DLD1 (cell line): ENCODE measurements around the gene C17orf50.

Experiments
- in situ Hi-C: cut with HindIII; loops from 2 replicates; pipeline ENCODE4 v1.10.0; 2017; ENCODE audit warnings: low sequenced_read_pairs

C17orf50 gene

DNA sequence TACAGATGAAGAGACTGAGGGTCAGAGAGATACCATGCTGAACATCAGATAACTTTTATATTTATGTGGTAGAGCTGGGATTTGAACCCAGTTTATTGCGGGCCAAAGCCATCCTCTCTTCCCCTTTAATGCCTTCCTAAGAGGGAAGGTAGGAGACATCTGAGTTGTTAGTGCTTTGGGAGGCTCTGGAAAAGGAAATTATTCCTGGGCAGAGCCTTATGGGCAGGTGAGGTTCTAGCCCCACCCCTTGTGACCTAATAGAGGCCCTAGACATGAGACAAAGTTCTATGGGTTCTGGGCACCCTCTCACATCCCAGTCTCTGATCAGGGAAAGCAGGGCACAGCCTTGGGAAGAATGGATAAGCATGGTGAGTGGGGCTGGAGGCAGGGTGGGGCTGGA, at the start of gene C17orf50:
Gene C17orf50, plus strand, starts transcription at position 301 of the 400 bp plus-strand sequence. Its CDS starts 55 bp downstream, at position 356.
- in situ Hi-C loops, result no loop called here

DNA sequence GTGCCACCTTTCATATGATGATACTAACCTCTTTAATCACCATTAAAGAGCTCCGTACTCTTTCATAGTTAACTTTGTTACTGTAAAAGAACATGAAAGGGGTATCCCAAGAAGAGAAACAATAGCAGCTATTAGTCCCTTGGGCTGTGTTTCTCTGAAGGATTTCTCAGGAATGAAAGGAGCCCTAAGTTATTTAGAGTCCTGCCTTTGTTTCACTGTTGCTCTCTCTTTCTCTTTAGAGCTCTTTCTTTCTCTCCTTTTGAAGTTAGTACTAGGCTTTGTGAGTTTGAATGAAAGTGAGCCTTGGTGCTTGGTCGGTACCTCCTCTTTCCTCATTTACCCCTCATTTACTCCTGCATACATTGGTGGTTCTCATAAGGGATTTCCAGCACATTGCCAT, 49.7 kb upstream of the C17orf50 start:
- in situ Hi-C loops, result no loop called here

DNA sequence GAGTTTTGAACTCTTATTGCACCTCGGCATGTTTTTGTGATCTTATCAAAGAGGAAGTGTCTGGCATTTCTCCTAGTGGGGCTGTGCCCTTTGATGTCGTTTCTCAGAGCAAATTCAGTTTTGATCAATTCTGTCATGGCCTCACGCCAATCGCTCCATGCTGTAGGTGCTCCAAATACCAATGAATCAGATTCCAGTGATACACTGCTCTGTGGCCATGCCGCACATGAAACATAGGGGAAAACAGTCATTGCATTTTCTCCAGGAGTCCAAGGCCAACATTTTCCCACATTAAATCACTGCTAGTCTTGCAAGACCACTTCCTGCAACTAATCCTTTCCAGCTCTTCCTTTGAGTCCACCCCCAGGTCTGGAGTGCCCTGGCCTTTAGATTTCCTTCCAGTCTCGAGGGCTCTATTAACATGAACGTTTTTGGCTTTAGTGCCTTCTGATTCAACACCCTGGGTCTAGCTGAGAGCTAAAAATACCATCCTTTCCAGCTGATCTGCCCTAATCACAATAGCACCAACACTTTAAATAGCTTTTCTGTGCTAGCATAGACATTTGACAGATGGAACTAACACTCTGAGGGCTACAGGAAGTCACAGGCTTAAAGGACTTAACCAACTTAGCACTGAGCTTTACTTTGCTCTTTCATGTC, 47.5 kb upstream of the C17orf50 start:
- in situ Hi-C loops, result no loop called here

DNA sequence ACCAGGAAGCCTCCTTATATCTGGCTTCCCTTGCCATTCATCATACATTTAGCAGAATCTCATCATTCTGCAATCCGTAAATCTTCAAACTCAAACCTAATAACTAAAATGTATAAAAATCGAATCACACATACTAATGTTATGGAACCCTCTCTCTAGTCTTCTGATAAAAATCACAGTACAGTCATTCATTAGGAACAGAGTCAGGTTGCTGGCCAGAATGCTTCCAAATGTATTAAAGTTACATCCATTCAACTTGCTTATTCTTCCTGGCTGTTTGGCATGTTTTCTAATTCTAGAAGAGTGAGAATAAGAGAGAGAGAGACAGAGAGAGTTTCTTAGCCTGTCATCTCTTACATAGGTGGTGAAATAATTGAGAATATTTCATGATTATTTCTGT, 45.7 kb upstream of the C17orf50 start:
- in situ Hi-C loops, result no loop called here

DNA sequence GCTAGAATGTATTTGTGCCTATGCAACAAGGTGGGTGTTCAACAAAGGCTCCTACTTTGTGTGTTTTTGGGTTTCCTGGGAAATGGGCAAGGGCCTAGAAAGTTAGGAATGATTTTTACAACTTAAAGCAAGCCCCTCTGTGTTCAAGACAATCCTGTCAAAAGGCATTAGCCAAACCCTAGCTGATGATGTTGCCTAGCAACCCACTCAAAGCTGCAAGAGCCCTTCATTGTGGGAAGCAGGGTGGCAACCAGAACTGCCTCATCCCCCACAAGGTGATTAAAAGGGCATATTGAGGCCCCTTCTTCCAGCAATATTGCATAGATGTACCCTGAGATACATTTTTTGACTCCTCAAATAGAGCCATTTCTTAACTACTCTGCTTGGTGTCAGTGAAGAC, 45.3 kb upstream of the C17orf50 start:
- in situ Hi-C loops, result no loop called here

DNA sequence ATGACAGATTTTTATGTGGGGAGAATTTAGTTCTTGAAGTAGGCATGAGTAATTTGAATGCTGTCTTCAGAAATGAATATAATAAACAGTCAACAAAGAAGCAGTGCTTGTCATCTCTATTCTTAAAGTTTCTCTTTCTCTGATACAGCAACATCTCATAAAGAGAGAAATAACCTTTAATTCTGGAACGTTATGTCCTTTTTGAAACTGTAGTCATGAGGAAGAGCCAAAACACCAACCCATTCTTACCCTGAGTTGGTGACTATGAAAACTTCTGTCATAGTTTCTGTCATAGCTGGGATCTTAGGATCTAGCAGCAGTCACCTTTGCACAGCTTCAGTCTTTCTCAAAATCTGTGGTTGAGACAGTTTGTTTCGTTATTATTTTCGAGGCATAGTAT, 44.5 kb upstream of the C17orf50 start:
- in situ Hi-C loops, result no loop called here

DNA sequence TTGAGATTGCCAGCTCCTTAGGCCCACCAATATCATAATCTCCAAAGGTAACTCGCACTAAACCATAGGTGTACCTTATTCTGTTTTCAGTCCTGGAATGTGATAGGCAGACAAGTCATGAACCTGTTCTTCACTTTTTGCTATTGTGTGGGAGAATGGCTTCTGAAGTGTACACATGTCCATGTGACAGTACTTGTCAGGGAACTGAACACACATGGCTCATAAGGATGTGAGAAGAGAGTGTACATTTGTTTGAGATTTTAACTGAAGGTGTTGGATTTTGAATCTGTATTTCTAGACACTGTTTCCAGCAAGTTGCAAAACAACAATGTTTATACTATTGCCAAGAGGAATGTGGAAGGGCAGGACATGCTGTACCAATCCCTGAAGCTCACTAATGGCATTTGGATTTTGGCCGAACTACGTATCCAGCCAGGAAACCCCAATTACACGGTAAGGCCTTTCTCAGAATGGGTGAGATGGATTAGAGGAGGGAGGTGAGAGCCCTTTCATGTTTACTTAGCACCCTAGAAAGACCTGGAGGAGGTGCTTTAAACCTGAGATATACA, 43.7 kb upstream of the C17orf50 start:
- in situ Hi-C loops, result no loop called here

DNA sequence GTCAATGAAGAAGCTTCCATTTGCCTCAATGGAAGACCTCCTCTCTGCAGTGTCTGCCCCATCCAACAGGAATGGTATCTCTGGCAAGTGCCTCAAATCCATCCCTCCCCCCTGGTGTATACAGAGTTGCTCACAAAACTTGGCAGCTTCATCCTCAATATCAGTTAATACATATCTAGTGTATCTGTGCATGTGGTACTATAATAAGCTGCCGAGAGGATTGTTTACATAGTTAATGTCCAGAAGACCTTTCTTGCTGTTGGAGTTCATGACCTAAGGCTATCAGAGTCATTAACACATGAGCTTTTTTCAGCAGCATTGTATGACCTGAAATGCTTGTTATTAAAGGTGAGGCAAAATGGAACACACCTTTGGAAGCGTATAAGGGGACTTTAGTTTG, 43.2 kb upstream of the C17orf50 start:
- in situ Hi-C loops, result no loop called here

DNA sequence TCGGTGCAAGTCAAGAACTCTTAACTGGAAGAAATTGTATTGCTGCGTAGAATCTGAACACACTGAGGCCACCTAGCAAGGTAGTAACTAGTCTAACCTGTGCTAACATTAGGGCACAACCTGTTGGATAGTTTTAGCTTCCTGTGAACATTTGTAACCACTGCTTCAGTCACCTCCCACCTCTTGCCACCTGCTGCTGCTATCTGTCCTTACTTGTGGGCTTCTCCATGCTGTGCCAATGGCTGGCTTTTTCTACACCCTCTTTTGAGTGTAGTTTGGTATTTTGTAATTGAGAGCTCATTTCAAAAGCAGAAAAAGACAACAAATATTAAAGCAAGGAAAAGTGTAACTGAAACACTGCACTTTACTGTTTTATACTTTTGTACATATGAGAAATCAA, 37.0 kb upstream of the C17orf50 start:
- in situ Hi-C loops, result no loop called here

DNA sequence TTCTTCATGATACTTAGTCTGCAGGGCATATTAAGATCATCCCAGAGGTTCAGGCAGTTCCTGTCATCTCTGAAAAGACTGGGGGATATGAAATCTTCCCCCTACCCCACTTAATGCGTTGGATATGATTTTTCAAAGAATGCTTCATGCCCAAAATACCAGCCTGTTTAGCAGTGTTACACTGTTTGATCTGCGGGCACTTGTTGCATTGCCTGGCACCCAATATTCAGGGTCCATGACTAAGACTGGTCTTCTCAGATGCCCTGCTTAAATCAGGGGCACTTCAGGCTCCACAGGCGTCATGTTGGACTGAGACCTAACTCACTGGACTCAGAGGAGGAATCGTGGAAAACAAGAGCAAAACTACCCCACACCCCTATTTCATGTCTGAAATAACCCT, 35.6 kb upstream of the C17orf50 start:
- in situ Hi-C loops, result loop anchor here (25.0 kb wide), 1 partner anchor 413 kb away; no protein-coding TSS in a partner anchor

DNA sequence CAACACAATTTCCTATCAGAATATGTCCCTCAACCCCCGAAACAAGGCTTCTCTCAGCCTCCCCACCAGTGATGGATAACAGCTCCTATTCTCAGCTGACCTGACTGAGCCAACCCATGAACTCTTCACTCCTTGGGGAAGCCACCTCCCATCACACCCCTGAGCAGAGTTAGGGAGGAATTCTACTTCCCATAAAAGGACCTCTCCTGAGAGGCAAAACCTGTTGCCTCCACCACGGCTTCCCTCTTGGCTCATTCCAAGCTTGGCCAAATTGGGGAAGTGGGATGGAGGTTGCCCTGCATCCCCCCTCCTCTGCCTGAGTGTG, 34.9 kb upstream of the C17orf50 start:
- in situ Hi-C loops, result loop anchor here (25.0 kb wide), 1 partner anchor 413 kb away; no protein-coding TSS in a partner anchor

DNA sequence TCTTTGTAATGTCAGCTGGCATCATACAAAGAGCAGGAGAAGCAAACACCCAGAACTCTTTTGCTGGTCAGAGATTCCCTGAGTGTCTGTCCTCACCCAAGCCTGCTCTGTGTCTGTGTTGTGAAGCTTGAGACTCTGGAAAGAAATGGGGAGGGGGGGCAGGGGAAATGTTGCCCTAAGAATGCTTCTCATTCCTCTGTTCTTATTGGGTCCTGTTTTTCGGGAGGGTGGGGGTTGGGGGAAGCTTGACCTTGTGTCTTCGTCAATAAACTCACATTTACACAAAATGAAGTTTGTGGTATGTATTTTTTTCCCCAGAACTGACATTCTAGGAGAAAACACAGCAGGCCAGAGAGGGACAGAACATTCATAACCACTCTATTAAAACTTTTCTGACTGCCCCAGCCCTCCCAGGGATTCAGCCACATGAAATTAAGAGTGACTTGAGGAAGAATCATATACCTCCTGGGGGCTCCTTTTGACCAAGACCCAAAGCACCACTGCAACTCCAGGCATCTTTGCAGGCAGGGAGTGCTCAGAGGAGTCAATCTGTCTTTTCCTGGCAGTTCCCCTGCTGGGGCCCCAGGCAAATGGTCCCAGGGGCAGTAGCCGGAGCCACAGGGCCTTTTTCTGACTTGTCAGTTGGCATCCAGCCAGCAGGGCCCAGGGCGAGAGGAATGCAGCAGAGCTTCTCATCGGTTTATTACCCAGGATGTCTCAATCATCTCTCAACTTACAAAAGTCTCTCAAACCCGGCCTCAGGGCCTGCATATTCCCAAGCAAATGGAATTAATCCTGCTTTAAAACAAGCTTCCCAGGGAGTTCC, 34.3 kb upstream of the C17orf50 start:
- in situ Hi-C loops, result loop anchor here (25.0 kb wide), 1 partner anchor 414 kb away; no protein-coding TSS in a partner anchor

DNA sequence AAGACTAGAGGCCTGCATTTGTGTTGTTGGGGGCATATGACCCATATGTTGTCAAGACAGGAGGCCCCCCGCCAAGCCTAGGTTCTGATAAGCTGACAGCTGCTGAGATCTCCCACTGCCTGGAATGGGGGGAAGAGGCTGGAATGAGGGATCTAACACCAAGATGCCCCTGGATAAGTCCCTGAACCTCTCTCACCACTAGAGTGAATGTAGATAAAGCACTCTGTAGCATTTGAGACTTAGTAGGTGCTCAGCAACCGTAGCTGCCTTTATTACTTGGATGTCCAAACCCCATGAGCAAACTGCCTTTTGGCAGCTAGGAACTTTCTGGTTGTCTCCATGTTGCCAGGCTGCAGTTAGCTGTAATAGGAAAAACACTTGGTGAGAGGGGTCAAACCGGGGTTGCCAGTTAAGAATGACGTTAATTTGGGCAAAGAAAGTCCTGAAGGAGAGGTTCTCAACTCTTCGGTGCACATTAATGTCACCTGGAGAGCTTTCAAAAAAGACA, 33.7 kb upstream of the C17orf50 start:
- in situ Hi-C loops, result loop anchor here (25.0 kb wide), 1 partner anchor 415 kb away; no protein-coding TSS in a partner anchor

DNA sequence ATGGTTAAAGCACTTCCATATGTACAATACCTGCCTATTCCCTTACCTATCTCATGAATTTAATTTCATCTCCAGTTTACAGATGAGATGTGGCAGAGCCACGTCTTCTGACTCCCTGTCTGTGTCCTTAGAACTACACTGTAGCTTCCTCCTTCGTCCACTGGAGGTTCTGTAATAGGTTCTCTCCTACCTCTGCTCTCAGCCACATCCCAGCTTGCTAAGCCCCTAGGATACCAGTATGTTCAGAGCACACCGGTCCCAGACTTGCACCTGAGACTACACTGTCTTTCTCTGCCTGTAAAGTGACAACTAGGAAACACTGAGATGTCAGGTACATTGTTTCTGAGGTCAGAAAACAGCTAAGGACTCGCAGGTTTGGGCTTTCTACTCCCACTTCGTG, 33.1 kb upstream of the C17orf50 start:
- in situ Hi-C loops, result loop anchor here (25.0 kb wide), 1 partner anchor 415 kb away; no protein-coding TSS in a partner anchor

DNA sequence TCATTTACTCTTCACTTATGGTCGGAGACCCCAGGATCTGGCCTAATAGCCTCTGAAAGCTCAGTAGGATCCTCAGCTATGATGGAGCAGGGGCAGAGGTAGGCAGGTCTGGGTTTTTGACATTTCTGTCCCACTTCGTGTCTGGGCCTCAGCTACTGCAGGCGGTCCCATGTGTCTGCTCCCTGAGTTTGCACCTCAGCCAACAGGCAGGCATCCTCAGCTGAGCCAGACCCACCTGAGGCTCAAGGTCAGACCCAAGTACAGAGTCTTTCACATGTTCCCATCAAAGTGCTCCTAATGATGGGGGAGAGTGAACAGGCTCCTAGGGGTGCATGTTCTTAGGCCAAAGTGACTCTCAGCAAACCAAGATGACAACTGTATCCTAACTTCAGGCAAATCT, 32.1 kb upstream of the C17orf50 start:
- in situ Hi-C loops, result loop anchor here (25.0 kb wide), 1 partner anchor 416 kb away; no protein-coding TSS in a partner anchor

DNA sequence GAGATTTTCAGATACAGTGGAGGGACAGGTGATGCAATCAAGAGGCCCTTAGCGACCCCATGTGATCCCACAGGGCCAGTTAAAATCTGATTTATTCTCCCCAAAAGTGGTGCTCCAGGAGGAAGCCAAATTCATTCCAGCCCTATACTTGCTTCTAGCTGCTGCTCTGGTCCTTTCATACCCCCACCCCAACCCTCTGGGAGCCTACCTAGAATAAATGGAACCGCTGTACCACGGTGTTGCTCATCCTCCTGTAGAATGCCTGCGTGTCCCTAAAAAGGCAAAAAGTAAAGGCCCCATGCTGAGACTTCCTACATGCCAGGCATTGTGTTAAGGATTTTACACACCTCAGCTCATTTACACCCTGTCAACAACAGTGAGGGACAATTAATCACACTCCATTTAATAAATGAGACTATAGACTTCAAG, 31.3 kb upstream of the C17orf50 start:
- in situ Hi-C loops, result loop anchor here (25.0 kb wide), 1 partner anchor 417 kb away; no protein-coding TSS in a partner anchor

DNA sequence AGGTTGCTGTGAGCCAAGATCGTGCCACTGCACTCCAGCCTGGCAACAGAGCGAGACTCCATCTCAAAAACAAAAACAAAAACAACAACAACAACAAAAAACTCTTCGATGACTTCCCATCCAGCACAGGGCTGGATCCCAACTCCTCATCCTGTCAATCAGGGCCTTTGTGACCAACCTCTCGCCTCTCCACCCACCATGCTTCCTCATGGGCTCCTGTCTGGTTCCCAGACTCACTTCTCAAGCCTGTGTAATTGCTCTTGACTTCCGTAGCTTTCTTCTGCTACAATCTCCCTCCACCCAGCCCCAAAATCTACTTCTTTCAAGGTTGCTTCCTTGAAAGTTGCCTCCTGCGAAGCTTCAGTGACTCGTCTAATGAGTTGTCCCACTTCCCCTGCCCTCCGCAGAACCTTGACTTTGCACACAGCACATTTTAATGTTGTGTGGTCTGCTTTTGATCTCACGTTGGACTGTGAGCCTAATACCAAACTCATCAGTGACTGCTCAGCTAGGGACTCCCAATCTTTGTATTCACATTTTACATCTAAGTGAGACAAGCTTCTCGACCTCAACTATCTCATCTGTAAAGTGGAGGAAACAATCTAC, 30.2 kb upstream of the C17orf50 start:
- in situ Hi-C loops, result loop anchor here (25.0 kb wide), 1 partner anchor 418 kb away; no protein-coding TSS in a partner anchor

DNA sequence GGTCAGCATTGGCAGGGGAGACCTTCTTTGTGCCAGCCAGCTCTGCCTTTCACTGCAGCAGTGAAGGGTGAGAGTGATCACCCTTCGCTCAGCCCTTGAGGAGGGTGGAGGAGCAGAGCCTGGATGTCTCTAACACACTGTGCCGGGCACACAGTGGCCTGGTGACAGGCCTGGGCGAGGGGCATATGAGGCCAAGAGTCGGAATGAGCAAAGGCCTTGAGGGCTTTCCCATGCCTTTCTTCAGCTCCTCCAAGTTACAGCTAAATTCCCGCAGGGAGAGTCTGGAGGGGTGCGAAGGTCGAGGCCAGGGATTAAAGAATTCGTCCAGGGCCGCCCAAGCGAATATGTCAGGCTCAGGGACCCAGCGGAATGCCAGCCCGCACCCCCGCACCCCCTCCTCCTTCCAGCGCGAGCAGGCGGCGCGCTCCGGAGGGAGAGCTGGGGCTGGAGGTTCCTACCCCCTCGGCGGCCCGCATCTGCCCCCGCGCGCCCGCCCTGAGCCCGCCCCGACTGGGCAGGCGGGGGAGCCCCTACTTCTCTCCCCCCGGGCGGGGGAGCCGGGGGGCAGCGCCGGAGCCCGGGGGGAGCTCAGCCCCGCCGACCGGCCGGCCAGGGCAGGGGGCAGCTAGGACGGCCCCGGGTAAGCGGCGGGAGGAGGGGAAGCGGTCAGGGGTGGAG, 29.3 kb upstream of the C17orf50 start, which contains the start of gene RASL10B:
Gene RASL10B, plus strand, starts transcription at position 401 of the 678 bp plus-strand sequence. CDS start 3,546 bp downstream, outside the sequence.
- in situ Hi-C loops, result loop anchor here (25.0 kb wide), 1 partner anchor 419 kb away; no protein-coding TSS in a partner anchor

DNA sequence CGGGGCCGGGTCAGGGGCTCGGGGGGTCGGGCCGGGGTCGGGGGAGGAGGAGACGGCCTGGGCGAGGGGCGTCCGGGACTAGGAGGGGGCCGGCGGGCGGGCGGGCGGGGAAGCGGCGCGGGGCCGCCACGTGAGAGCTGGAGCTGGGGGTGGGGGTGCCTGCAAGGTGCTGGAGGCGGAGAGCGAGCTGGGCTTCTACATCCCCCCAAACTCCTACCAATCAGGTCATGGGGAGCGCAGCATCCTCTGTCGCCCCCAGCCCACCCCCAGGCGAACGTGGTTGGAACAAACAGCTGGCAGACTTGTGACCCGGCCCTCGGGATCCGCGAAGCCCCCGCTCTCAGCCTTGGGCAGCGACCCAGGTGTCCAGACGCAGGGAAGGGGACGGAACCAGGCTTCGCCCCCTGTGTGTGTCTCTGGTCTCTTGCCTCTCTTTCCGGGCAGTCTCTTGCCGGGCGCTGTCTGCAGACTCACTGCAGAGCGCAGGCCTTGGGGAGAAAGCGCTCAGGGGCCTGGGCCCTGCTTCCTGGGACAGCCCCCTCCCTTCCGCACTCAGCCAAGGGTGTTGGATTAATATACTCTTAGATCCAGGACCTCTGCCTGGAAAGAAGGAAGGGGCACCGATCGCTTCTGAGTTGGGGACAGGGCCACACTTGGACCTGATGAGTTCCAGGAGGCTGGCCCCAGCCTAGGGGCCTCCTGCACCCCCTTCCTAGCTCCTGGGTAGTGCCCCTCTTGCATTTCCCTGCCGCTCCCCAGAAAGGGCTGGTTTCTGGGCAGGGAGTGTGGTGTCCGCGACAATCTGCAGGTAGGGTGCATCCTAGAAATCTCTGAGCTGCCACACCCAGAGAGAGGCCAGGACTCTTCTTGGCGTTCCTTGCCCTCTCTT, 28.5 kb upstream of the C17orf50 start:
- in situ Hi-C loops, result loop anchor here (25.0 kb wide), 1 partner anchor 420 kb away; no protein-coding TSS in a partner anchor
